Naive thymus-derived CD8-positive, alpha-beta T cell (primary cell): Measurements from ENCODE around the gene ACSM6. TPM values are rescaled to one million over a fixed set of nuclear protein-coding genes. Genes with fewer than 3 reads are reported as not detected.
A peak's percentile ranks its signal among the peaks of the same experiment; 100 is the strongest.

Source experiments
- ATAC-seq, 2 donors: fragments of 150-1000 bp; cut with Tn5 transposase in 1 of 2; sonication (Bioruptor Pico), chemical (Tn5 transposase) in 1 of 2; 1 replicate in 1 of 2; 2 replicates in 1 of 2; pipeline ENCODE4 v1.10.0; 2021; ENCODE audit warnings: mild to moderate bottlenecking in 2 of 2, moderate library complexity in 2 of 2
- POLR2A ChIA-PET: fragments of 350-600 bp; sonication (Branson Sonifier 250); formaldehyde crosslinking; loops from one replicate; lab custom pipeline; 2021; ENCODE audit warnings: antibody characterized with exemption; lab: Charles Lee
- DNase-seq, 10 donors: peaks; one replicate each; pipeline versions ENCODE4 v3.0.0 to v3.0.0-alpha.2; 2020 to 2022
- H3K27ac Mint-ChIP-seq, 10 donors: one replicate each; pipeline ENCODE4 v1.8.0; 2020 to 2022; ENCODE audit warnings: mild to moderate bottlenecking in 10 of 10, mixed read lengths in 10 of 10, moderate library complexity in 4 of 10, inconsistent platforms in 1 of 10
- H3K27me3 Mint-ChIP-seq, 5 donors: one replicate each; pipeline ENCODE4 v1.8.0; 2021 to 2022; ENCODE audit warnings: mixed read lengths in 5 of 5
- H3K36me3 Mint-ChIP-seq, 3 donors: one replicate each; pipeline ENCODE4 v1.8.0; 2020 to 2022; ENCODE audit warnings: mixed read lengths in 3 of 3, mild to moderate bottlenecking in 2 of 3, inconsistent platforms in 1 of 3
- H3K4me1 Mint-ChIP-seq, 4 donors: one replicate each; pipeline ENCODE4 v1.8.0; 2021 to 2022; ENCODE audit warnings: mixed read lengths in 4 of 4
- H3K4me3 Mint-ChIP-seq, 10 donors: one replicate each; pipeline ENCODE4 v1.8.0; 2020 to 2022; ENCODE audit warnings: mild to moderate bottlenecking in 10 of 10, mixed read lengths in 10 of 10, moderate library complexity in 6 of 10, inconsistent platforms in 1 of 10
- H3K9me3 Mint-ChIP-seq, 9 donors: one replicate each; pipeline ENCODE4 v1.8.0; 2020 to 2022; ENCODE audit warnings: mixed read lengths in 9 of 9, mild to moderate bottlenecking in 3 of 9, inconsistent platforms in 1 of 9, moderate library complexity in 1 of 9
- polyA plus RNA-seq, 3 donors: library from polyadenylated mRNA; unstranded; fragments of 300-500 nt; fragmentation: Illumina TruSeq; gene quantifications; one replicate each; pipeline ENCODE4 v1.2.3, GENCODE V29; 2021
- total RNA-seq, 8 experiments: library from RNA in 2 of 8; stranded (reverse) in 2 of 8; gene quantifications; one replicate each; pipeline ENCODE4 v1.2.3 and lab custom pipeline; 2021 to 2026

ACSM6 gene
- total and polyA plus RNA-seq, 5 experiments from 2014 or later, result not detected

DNA sequence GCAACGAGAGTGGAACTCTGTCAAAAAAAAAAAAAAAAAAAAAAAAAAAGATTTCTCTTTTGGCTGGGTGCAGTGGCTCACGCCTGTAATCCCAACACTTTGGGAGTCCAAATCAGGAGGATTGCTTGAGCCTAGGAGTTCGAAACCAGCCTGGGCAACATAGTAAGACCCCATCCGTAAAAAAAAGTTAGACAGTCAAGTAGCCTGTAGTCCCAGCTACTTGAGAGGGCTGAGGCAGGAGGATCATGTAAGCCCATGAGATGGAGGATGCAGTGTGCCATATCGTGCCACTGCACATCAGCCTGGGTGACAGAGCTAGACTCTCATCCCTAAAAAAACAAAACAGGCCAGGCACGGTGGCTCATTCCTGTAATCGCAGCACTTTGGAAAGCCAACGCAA lies 71.5 kb downstream of the ACSM6 start:
- H3K4me1 Mint-ChIP-seq, result peaks cover 0 to 15% (median 0%) of the 10 kb centered on the region in 4 donors
- no peak for ATAC-seq
- no peaks in the 10 kb centered on the region for H3K9me3 Mint-ChIP-seq
- DNase-seq, result no peak
- POLR2A ChIA-PET, result no interaction called here
- no peak overlapping the region for H3K27ac Mint-ChIP-seq
- H3K27me3 Mint-ChIP-seq, result peaks cover 0 to 9% (median 4%) of the 10 kb centered on the region in 5 donors
- H3K4me3 Mint-ChIP-seq, result no peak overlapping the region
- no peaks in the 10 kb centered on the region for H3K36me3 Mint-ChIP-seq

DNA sequence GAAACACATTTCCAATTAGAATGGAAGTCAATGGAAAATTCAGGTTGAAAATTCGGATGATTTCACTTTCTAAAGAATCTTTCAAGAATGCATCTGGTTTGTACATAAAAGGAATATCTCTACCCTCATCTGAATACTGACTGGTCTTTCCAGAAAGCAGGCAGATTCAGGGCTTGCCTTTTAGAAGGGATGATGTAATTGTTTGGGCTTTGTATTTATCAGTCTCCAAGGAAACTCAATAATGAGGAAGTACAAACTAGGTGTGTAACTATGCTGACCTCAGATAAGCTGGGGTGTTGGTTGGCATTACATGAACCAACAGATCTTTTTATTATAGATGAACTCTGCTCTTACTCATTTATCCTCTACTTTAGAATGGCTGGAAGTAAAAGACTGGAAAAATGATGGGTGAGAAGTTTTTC lies 72.6 kb downstream of the ACSM6 start:
- Mint-ChIP-seq H3K27ac (peak overlapping the region in 1 of 10 donors; percentile 17), H3K4me1 (peaks cover 0 to 15% (median 0%) of the 10 kb centered on the region in 4 donors), H3K4me3 (no peak overlapping the region), H3K36me3 (no peaks in the 10 kb centered on the region), H3K9me3 (no peaks in the 10 kb centered on the region), H3K27me3 (peaks cover 0 to 9% (median 4%) of the 10 kb centered on the region in 5 donors)
- ATAC-seq (peak in 1 of 2 donors; percentile 44), DNase-seq (no peak)
- POLR2A ChIA-PET, result no interaction called here

DNA sequence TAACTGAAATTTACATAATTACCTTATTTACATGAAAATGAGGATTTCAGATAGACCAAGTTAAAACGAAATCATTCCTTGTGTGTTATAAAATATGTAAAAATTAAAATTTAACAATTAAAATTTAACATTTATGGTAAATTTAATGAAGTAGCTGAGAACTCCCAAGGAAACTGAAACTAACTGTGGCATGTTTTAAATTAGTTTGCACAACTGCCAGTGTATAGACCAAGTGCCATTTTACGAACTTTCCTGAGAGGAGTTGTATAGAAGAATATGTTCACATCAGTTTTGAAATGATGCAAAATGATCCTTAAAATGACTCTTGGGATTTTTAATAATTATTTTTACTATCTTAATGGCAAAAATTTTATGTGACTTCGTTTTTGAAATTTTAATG lies 73.2 kb downstream of the ACSM6 start:
- Mint-ChIP-seq H3K9me3 (no peaks in the 10 kb centered on the region), H3K27me3 (peaks cover 0 to 9% (median 3%) of the 10 kb centered on the region in 5 donors), H3K36me3 (no peaks in the 10 kb centered on the region), H3K4me1 (peaks cover 0 to 15% (median 0%) of the 10 kb centered on the region in 4 donors), H3K4me3 (no peak overlapping the region), H3K27ac (peak overlapping the region in 1 of 10 donors; percentile 17)
- ATAC-seq (no peak), DNase-seq (no peak)
- POLR2A ChIA-PET, result no interaction called here

DNA sequence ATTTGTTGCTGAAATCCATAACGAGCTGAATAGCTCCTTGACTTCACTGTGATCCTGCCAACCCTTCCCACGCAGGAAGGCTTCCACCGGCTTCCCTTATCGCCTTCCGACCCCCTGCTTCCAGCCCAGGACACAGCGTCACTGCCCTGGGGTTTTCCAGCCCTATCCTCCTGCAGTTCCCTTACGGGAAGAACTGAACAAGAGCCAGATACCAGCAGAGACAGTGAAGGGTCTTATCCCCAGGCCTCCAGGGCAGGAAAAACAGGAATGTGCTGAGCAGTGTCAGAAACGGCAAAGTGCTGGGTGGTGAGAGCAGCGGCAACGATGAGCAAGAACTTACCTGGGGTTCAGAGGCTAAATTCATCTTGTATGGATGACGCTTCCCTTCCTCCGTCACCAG lies 74.4 kb downstream of the ACSM6 start:
- ATAC-seq (no peak), DNase-seq (no peak)
- H3K36me3 Mint-ChIP-seq, result no peaks in the 10 kb centered on the region
- peaks cover 0 to 8% (median 0%) of the 10 kb centered on the region in 5 donors for H3K27me3 Mint-ChIP-seq
- POLR2A ChIA-PET, result no interaction called here
- H3K27ac Mint-ChIP-seq, result peak overlapping the region in 1 of 10 donors; percentile 34
- H3K4me1 Mint-ChIP-seq, result peaks cover 0 to 11% (median 0%) of the 10 kb centered on the region in 4 donors
- no peak overlapping the region for H3K4me3 Mint-ChIP-seq
- H3K9me3 Mint-ChIP-seq, result no peaks in the 10 kb centered on the region

DNA sequence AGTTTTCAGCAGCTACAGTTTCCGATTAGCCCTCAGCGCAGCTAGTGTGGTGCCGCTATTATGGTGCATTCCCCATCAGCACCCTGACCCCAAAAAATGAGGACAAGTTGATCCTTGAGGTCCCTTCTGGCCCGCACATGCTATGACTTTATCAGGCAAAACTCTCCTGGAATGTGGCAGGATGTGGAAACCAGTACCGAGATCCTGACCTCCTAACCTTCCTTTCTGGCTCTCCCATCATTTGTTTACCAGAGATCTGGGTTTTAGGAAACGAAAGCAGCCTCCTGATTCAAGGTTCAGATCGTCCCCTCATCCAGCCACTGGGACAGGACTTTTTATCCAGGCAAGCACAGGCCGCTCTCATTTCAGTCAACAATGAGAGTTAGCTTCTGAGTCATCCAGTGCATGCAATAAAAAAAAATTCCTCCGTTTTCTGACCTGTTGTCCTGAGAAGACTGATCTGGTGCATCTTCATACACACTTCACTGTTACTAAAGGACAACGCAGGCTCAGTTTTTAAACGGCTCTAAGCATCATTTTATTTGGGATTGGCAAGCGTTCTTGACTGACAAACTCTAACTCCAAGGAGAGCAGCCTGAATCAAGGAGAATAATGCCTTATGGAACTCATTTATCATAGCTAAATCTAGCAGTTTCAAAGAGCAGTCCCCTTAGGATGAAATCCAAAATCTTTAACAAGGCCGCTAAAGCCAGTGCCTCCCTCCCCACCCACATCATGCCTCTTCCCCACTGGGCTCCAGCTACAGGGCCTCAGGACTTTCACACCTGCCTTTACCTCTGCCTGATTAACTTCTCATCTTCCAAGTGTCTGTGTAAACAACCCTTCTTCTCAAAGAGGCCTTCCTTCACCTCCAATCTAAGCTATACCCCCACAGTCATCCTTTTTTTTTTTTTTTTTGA lies 79.6 kb downstream of the ACSM6 start:
- no peak overlapping the region for H3K4me3 Mint-ChIP-seq
- H3K36me3 Mint-ChIP-seq, result no peaks in the 10 kb centered on the region
- H3K27me3 Mint-ChIP-seq, result peaks cover 0 to 10% (median 3%) of the 10 kb centered on the region in 5 donors
- H3K4me1 Mint-ChIP-seq, result peaks cover 0 to 14% (median 0%) of the 10 kb centered on the region in 4 donors
- H3K9me3 Mint-ChIP-seq, result no peaks in the 10 kb centered on the region
- POLR2A ChIA-PET, result no interaction called here
- no peak overlapping the region for H3K27ac Mint-ChIP-seq
- ATAC-seq (no peak), DNase-seq (no peak)

DNA sequence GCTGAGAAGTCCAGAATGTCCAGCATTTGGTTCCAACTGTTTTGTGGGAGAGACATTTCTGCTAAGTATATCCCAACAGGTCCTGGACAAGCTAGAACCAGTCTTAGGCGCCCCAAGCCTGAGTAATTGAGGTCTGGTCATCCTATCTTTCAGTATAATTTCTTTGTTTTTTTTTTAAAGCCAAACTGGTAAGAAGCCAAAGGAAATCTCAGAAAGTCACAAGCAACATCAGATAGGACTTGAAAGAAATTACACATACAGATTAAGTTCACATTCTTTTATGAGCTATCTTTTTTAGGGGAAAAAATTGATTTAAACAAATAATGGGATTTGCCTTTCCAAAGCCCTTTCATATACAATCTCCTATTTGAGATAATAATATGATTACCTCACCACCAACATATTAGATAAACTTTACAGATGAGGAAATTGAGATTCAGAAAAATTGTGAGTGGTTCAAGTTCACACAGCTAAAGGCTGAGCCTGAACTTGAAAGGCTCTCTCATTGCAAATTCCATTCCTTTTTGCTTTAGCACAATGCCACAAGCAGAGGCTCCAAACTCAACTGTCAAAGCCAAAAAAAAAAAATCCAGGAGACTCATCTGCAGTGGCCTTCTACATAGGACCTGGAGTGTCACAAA lies 81.8 kb downstream of the ACSM6 start:
- peaks cover 0 to 19% (median 0%) of the 10 kb centered on the region in 4 donors for H3K4me1 Mint-ChIP-seq
- H3K9me3 Mint-ChIP-seq, result no peaks in the 10 kb centered on the region
- no peaks in the 10 kb centered on the region for H3K36me3 Mint-ChIP-seq
- no peak for ATAC-seq
- H3K27ac Mint-ChIP-seq, result no peak overlapping the region
- DNase-seq, result no peak
- H3K4me3 Mint-ChIP-seq, result no peak overlapping the region
- peaks cover 0 to 10% (median 3%) of the 10 kb centered on the region in 5 donors for H3K27me3 Mint-ChIP-seq
- POLR2A ChIA-PET, result no interaction called here

DNA sequence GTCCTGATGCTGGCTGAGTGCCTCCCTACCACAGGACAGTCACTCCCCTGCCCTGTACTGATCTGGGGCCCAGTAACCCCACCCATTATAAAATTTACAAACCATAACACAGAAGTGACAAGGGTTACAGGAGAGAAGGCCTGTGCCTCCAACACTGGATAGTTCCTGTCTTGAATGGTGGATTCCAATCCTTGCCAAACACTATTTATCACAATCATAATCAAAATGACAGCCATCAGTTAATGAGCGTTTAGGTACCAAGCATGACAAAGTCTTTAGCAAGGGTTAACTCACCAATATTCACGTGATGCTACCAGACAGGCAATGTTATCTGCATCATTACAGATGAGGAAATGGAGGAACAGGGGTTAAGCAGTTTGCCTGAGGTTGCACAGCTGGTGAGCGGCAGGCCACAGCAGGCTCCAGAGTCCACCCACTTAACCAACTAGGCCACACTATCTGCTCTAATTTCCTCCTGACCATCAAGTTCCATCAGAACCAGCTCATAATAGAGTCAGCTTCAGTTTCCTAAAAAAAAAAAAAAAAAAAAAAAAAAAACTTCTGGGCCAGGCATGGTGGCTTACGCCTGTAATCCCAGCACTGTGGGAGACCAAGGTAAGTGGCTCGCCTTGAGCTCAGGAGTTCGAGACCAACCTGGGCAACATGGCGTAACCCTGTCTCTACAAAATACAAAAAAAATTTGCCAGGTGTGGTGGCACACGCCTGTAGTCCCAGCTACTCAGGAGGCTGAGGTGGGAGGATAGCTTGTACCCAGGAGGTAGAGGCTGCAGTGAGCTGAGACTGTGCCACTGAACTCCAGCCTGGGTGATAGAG lies 82.5 kb downstream of the ACSM6 start:
- Mint-ChIP-seq H3K4me1 (peaks cover 0 to 23% (median 0%) of the 10 kb centered on the region in 4 donors), H3K9me3 (no peaks in the 10 kb centered on the region), H3K27me3 (peaks cover 0 to 10% (median 3%) of the 10 kb centered on the region in 5 donors), H3K36me3 (no peaks in the 10 kb centered on the region), H3K4me3 (no peak overlapping the region), H3K27ac (no peak overlapping the region)
- ATAC-seq (no peak), DNase-seq (no peak)
- POLR2A ChIA-PET, result no interaction called here

DNA sequence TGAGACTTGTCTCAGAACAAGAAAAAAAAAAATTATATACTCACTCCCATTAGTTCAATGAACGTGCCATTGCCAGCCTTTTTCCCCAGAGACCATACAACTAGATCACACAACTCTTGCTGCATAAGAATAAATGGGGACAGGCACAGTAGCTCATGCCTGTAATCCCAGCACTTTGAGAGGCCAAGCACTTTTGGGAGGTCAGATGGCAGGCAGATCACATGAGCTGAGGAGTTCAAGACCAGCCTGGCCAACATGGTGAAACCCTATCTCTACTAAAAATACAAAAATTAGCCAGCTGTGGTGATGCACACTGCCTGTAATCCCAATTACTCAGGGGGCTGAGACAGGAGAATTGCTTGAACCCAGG lies 83.1 kb downstream of the ACSM6 start:
- no peaks in the 10 kb centered on the region for H3K36me3 Mint-ChIP-seq
- H3K27ac Mint-ChIP-seq, result no peak overlapping the region
- POLR2A ChIA-PET, result no interaction called here
- DNase-seq (no peak), ATAC-seq (no peak)
- no peaks in the 10 kb centered on the region for H3K9me3 Mint-ChIP-seq
- H3K4me3 Mint-ChIP-seq, result no peak overlapping the region
- H3K27me3 Mint-ChIP-seq, result peaks cover under 1 to 10% (median 3%) of the 10 kb centered on the region in 5 donors
- peaks cover 0 to 23% (median 0%) of the 10 kb centered on the region in 4 donors for H3K4me1 Mint-ChIP-seq

DNA sequence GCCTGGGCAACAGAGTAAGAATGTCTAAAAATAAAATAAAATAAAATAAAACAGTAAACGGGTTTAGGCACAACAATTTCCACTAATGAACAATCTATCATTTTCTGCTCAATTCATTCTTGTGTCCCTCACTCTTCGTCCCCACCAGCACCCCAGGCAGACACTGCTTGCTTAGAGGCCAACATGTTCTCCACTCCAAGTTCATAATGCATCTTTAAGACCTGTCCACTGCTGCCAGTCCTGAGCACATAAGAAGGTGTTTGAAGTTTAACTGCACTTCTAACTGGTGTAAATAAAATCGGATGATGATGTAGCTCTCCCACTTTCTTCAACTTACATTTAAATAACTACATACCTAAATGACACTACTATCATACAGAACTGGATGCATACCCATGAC lies 83.6 kb downstream of the ACSM6 start:
- DNase-seq (no peak), ATAC-seq (no peak)
- Mint-ChIP-seq H3K27me3 (peaks cover 1 to 10% (median 3%) of the 10 kb centered on the region in 5 donors), H3K4me1 (peaks cover 0 to 23% (median 0%) of the 10 kb centered on the region in 4 donors), H3K27ac (no peak overlapping the region), H3K9me3 (no peaks in the 10 kb centered on the region), H3K4me3 (no peak overlapping the region), H3K36me3 (no peaks in the 10 kb centered on the region)
- POLR2A ChIA-PET, result no interaction called here

Other genes with a start within 250 kb of the ACSM6 start
- gene CYP2C8, start 124.7 kb upstream of the ACSM6 start, total RNA-seq, result under 1 TPM; 0.78 to 0.80 TPM
- under 1 TPM in 2 of 3 donors, not detected in 1; 0.38 to 0.40 TPM for gene CYP2C8, start 124.7 kb upstream of the ACSM6 start, polyA plus RNA-seq
- 1 to 10 TPM; 4.5 TPM for gene PDLIM1, start 96.8 kb downstream of the ACSM6 start, total RNA-seq
- gene PDLIM1, start 96.8 kb downstream of the ACSM6 start, polyA plus RNA-seq, result 10 to 100 TPM in 1 of 3 donors, 1 to 10 TPM in 1, under 1 TPM in 1; 0.48 to 15.2 (median 1.1) TPM